Stimulated activated CD8-positive, alpha-beta memory T cell treated with anti-CD3 and anti-CD28 coated beads, Interleukin-2, amount 100 ng/mL, for 1 hour (primary cell): ENCODE measurements around the gene NOSIP.

Experiments used
- DNase-seq, 2 donors: peaks; one replicate each; pipeline ENCODE4 v3.0.0-alpha.2; 2020; ENCODE audit warnings: low read depth in 2 of 2

NOSIP gene

GRCh38 chr19:49573009-49573408, 7.3 kb downstream of the NOSIP start:
- no peak for DNase-seq

DNA sequence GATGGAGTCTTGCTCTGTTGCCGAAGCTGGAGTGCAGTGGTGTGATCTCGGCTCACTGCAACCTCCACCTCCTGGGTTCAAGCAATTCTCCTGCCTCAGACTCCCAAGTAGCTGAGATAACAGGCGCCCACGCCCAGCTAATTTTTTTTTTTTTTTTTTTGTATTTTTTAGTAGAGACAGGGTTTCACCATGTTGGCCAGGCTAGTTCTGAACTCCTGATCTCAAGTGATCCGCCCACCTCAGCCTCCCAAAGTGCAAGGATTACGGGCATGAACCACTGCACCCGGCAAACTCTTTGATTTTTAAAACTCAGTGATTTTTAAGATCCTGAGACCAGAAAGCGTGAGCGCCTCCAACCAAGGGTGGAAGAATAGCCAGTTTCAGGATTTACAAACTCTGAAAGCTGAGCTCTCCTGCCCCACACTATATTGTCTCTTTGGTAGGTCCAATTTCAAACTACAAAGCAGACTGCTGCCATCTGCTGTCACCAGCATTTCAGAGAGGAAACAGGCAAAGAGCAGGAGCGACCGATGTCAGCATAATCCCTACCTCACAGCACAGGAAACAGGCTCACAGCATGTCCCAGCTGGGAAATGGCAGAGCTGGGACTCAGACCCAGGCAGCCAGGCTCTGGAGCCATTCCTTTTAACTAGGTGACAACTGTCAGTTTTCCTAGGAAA, 9.2 kb downstream of the NOSIP start:
- DNase-seq: no peak

GRCh38 chr19:49570138-49570856, 10.1 kb downstream of the NOSIP start:
- DNase-seq: no peak

- DNase-seq: no peak
Observed at GRCh38 chr19:49567861-49568441, 12.4 kb downstream of the NOSIP start.

DNA sequence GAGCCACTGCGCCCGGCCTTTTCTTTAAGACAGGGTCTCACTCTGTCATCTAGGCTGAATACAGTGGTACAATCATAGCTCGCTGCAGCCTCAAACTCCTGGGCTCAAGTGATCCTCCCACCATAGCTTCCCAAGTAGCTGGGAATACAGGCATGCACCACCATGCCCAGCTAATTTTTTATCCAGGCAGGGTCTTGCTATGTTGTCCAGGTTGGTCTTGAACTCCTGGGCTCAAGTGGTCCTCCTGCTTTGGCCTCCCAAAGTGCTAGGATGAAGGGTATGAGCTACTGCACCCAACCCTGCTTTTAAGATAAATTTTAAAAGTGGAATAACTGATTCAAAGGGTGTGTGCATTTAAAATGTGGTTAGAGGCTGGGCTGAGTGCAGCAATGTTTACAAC, 14.1 kb downstream of the NOSIP start:
- no peak for DNase-seq

GRCh38 chr19:49565261-49565660, 15.1 kb downstream of the NOSIP start:
- no peak for DNase-seq

DNA sequence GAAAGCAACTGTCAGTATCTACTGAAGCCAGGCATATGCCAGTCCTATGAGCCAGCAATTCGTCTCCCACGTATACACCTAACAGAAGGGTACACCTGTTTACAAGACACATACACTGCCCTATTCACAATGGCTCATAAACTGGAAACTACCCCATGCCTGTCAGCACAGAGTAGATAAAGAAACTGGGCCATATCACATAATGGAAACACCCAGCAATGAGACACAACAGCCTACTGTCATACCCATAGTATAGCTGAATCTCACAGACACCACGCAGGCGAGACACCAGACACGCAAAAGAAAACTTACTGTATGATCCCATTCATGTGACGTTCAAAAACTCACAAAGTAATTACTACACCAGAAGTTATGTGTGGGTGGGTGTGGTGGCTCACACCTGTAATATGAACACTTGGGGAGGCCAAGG, 15.7 kb downstream of the NOSIP start:
- DNase-seq: no peak

GRCh38 chr19:49560358-49560900, 19.9 kb downstream of the NOSIP start:
- no peak for DNase-seq

GRCh38 chr19:49559928-49560327, 20.4 kb downstream of the NOSIP start:
- DNase-seq: no peak

DNA sequence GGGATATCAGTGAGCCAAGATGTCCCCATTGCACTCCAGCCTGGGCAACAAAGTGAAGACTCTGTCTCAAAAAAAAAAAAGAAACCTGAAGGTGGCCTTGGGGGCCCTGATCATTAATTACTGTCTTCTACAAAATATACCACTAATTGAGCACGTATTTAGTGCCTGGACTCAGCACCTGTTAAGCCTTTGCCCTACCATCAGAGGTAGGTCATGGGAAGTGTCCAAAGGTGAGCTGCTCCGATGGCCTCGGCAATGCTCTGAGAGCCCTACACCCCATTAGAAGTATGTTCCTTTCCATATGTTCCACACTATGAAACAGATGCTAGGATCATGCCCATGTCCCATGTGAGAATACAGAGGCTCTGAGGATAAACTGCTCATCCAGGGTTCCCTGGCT, 20.9 kb downstream of the NOSIP start:
- DNase-seq: no peak

DNA sequence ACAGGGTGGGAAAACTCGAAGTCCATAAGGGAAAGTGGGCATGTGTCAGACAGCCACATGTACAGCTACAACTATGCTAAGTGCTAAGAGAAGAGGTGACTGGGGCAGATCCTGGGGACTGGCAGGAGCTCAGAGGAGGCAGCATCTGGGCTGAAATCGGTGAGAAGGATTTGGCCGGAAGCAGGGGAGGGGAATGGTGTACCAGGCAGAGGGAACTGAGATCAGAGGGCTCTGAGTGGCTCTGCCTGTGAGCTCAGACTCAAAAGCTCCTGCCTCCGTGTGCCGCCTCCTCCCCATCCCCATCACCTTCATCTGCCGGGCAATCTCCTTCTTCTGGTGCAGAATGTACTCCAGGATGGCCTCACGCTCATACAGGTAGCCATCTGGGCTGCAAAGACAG, 21.8 kb downstream of the NOSIP start:
- no peak for DNase-seq

DNA sequence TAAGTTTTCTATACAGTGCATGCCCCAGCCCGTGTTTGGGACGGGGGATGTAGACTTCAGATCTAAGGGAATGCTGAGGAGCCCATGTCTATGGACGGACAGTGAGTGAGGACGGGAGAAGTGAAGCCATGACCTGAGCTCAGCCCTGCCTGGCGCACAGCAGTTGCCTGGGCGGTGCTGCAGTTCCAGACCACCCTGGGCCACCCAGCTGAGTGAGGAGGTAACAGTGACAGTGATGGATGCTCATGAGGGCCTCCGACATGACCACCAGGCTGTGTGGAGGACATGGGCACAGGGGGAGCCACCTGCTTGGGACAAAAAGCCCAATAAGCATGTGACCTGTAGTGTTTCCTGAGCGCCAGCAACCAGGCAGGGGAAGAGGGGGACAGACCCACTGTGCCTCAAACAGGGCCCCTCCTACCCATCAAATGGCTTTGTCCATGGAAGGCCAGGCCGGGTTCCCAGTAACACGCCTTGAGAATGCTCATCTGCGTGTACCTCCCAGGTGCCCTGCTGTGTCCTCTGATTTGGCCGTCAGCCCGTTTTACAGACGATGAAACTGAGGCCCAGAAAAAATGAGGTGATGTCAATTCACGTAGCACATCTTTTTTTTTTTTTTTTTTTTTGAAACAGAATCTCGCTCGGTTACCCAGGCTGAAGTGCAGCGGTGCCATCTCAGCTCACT, 22.6 kb downstream of the NOSIP start:
- DNase-seq: no peak

- no peak for DNase-seq
Observed at GRCh38 chr19:49556412-49557398, 23.7 kb downstream of the NOSIP start.

DNA sequence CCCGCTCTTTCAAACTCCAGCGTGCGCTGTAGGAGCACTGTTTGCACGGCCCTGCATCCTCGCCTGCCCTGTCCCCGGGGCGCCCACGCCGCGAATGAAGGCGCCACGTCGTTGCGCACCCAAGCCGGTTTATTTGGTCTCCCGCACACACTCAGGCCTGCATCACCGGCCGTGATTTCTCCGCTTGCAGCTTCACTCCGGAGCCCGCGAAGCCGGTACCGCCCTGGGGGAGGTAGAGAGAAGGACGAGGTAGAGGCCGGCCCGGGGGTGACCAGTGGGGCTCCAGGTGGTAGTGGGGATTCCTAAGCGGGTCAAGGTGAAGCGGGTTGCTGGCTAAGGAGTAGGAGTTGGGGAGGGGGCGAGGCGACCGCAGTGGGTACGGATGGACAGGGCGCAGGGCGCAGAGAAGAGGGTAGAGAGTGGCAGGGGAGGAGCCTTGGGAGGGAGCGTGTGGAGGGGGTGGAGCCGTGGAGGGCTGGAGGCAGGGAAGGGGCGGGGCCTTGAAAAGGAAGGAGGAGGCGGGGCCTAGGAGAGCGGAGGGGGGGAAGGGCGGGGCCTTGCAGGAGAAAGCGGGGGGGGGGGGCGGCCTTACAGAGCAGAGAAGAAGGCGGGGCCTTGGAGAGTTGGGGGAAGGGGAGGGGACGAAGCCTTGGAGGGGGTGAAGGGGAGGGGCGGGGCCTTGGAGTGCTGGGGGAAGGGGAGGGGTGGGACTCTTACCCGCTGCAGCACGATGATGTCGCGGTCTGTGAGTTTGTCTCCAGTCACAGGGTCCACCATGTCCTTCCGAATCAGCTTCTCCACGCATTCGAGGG, 24.6 kb downstream of the NOSIP start:
- peak in 1 of 2 donors; percentile 75 for DNase-seq

DNA sequence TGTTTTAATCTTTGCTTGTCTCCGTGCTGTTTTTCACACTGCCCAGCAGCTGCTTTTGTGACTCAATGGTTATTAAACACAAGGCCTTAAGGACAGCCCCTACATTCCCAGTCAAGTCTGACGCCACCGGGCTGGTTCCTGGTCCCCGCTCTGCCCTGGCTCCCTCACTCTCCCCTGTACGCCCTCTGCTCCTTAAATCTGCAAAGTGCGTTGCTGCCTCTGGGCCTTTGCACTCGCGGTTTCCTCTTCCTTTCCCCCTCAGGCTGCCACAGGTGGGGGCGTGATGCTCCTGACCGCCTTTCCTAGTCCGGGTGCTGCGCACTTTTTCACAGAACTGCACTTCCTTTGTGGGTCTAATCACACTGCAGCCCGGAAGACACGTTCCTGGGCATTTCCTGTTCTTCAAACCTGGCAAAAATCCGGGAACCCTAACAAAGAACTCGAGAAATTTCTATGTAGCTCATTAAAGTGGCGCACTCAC, 25.6 kb downstream of the NOSIP start:
- DNase-seq: no peak

DNA sequence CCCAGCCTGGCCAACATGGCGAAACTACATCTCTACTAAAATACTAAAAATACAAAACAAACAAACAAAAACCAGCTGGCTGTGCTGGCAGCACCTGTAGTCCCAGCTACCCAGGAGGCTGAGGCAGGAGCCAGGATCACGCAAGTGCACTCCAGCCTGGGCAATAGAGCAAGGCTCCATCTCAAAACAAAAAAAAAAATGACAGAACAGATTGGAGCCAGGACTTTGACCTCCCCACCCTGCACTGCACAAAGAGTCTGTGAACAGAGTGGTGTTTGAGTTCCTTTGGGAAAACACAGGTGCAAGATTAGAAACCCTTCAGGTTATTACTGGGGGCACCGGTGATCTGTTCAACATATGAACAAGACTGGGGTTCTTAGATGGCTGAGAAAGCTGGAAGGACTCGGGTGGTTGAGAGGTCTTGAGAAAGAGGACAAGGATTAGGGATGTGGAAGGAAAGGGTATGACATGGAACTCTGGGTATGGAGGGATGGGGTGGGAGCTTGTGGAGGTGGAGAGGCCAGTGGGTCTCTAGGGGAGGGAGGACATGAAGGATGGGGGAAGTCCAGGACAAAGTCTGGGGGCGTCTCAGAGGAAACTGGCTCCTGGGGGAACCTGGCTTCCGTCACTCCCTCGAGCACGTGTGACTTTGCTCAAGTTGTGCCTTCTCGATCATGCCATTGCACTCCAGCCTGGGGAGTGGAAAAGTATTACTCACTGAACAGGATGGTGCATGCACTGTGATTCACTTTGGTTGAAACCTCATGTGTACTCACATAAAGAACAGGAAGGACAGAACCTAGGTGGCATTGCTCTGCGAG, 26.7 kb downstream of the NOSIP start:
- DNase-seq: no peak

DNA sequence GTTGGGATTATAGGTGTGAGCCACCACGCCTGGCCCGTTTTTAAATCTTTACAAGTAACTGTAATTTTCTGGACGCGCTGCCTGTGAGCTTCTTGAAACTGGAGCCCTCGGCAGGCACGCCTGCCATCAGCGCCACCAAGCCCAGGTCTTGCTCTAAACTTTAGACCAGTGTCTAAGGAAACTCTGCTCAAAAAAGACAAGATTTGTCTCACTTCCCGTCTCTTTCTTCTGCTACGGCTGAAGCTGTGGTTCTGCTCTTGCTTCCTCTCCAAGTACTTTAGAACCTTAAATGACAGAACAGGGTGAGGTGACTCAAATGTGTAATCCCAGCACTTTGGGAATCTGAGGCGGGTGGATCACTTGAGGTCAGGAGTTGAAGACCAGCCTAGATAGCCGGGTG, 27.6 kb downstream of the NOSIP start:
- no peak for DNase-seq

GRCh38 chr19:49551531-49551930, 28.8 kb downstream of the NOSIP start:
- no peak for DNase-seq

GRCh38 chr19:49549045-49549444, 31.3 kb downstream of the NOSIP start:
- DNase-seq: no peak
